Measurements from ENCODE around the gene TMTC2.

The TMTC2 gene

DNA sequence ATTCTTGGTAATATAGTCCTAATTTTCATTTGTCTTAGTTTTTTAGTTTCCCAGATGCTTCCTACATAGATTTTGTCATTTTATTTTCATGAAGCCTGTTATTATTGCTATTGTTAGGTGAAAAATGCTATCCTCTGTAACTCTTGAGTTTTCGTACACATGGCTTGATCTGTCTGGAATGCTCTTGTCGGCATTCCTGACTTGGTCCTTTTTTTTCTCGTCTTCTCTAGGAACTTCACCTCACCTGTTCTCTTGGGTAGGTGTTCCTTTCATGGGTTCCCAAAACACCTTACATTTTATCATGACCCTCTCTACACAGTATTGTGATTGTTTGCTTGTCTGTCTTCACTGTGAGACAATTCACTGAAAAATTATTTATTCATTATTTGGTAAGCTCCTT lies 267.4 kb downstream of the TMTC2 start:
- no peak for DNase-seq (ENCODE audit: low read depth)

DNA sequence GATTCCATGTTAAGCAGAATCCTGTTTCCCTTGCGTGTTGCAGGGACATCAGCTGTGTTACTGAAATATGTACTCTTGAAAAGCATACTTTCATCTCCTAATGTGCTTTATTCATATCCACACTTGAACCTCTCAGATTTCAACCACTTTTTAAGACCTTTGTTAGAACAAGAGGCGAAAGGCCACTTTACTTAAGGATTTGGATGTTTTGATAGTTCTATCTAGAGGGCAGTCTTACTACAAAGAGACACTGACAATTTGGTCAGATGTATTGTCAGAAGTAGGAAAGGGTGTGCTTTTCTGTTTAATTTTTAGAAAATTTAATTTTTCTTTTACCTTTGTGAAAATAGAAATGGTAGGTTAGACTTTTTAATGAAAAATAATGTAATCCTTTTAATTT lies 267.9 kb downstream of the TMTC2 start:
- DNase-seq (ENCODE audit: low read depth): no peak

DNA sequence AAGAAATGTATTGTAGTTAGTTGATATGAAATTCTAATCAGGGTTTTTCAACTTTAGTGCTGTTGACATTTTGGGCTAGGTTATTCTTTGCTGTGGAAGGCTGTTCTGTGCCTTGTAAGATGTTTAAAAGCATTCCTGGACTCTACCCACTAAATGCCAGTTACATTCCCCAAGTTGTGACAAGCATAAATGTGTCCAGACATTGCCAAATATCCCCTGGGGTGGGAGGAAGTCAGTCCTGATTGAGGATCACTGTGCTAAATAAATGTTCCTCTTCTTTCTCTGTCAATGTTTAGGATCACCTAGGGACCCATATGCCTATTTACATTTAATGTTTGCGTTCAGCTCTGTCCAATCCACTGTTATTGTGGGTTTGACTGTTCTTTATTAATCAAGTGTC lies 268.3 kb downstream of the TMTC2 start:
- DNase-seq (ENCODE audit: low read depth): no peak

DNA sequence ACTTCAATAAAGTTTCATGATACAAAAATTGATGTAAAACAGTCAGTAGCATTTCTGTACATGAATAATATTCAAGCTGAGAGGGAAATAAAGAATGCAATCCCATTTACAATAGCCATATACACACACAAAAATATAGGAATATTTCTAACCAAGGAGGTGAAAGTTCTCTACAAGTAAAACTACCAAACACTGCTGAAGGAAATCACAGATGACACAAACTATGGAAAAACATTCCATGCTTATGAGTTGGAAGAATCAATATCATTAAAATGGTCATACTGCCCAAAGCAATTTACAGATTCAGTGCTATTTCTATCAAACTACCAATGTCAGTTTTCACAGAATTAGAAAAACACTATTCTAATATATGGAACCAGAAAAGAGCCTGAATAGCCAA lies 272.3 kb downstream of the TMTC2 start:
- DNase-seq (ENCODE audit: low read depth): no peak

DNA sequence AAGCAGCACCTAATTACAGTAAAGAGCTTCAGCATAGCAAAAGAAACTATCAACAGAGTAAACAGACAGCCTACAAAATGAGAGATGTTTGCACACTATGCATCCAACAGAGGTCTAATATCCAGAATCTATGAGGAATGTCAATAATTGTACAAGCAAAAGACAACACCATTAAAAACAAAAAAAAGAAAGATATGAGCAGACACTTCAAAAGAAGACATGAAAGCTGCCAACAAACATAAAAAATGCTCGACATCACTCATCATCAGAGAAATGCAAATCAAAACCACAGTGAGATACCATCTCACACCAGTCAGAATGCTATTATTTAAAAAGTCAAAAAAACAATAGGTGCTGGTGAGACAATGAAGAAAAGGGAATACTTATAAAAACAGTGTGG lies 273.1 kb downstream of the TMTC2 start:
- no peak for DNase-seq (ENCODE audit: low read depth)

DNA sequence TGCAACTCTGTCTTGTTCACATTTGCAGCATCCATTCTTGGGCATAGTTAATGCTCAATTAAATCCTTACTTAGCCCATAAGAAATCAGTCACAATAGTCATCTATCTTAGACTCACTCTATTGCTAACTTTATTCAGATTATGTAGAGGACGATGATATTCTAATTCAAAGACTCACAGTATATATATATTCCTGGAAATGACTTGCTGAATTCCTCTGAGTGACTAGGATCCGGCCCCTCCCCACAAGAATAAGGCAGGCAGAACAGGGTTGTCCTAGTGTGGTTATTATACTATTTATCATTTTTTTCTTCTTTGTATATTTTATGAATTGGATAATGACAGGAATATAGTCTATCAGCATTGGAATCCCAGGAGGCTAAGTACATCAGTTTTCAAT lies 275.1 kb downstream of the TMTC2 start:
- DNase-seq (ENCODE audit: low read depth): no peak

DNA sequence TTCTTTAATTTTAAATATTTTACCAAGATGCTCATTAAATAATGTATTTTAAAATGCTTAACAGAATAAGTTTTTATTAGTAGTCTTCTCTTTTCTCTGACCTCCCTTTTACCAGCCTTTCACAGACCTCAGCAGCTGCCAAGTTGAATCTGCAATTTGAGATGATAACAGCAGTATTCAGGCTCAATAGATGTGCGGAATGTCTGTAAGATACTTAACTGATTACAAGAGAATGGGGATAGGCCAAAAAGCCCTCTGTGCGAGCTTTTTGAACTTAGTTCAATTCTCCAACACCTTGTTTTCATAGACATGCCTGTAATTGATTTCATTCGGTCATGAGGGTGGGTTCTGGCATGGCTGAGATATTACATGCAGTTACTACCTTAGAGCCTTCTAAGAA lies 277.2 kb downstream of the TMTC2 start:
- DNase-seq (ENCODE audit: low read depth): no peak

DNA sequence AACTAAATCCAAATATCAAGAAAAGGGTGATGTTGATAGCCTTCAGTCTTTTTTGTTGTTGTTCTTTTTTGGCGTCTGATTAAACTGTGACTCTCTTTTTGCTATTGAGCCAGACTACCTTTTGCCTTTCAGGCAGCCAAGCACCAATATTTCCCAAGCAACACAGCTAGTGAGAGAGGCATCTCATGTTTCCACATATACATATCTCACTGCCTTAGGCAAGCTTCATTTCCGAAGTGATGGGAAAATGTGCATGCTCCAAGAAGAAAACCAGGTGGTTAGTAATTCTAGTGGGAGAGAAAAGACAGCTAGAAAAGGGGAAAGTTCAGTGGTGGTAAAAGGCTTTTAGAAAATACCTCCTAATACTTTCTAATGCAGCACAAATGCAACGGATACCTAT lies 277.7 kb downstream of the TMTC2 start:
- DNase-seq (ENCODE audit: low read depth): no peak

DNA sequence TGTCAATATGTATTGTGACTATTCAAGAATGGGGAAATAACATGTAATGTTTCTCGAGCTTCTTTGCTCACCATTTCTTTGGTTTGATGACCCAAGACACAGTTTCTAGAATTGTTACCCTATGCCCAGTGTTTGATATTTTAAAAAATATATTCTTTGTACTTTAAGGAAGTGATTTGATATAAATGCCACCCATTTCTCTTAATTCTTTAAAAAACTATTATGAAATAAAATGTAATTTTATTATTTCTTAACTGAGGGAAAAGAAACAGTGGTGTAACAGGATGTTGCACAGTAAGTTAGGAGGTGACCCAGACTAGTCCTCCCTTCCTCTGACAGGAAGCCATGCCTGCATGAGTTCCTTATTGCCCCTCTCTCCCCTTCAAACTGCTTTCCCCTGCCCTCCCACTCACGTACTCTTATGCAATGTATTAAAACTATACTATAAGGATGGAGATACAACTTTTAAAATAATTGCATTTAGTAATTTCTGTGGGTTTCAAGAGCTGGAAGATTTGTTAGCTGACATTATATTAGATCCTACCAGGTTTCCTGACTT lies 279.4 kb downstream of the TMTC2 start:
- DNase-seq (ENCODE audit: low read depth): no peak

DNA sequence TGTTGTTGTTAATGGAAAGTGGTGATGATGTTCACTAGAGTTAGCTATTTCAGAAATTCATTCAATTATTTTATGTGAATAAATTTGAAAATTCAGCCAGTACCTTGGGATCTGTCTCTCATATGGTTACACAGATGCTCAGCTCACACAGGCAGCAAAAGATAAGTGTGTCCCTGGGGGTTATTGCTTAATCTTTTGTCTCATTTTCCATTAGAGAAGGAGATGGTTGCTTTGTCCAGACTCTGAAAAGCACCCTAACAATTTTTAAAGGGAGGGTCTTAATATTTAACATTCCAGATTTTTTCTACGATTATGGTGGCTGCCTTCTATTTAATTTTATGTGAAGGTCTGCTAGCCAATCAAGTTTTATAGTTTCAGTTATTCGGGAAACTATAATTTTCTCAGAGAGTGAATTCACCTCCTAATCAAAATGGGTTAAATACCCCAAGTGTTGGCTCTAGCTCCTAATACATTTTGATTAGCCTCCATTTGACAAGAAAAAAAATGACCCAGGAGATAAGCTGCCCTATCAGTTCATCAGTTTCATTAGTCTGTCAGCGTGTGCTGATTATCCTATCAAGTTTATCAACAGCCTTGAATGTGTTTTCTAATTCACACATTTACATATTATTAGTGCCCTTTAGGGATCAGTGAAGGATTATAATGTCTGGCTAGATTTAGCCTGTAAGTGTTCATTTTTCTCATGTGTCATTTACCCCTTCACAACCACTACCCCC lies 282.1 kb downstream of the TMTC2 start:
- no peak for DNase-seq (ENCODE audit: low read depth)

DNA sequence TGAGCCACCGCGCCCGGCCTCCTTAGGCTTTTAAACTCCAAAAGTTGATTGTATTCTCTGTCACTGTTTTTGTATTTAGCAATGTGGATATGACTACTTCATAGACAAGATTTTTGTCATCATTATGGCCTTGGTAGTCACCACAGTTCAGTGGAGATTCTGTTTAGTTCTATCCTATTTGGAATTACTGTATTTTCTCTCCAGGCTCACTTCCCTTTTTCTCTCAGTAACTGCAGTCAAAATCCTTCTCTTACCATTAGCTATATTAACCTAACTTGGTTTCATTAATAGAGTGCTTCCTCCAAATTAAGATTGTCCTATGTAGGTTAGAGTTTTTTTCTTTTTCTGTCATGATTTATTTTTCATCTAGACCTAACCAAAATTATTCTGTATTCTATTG lies 283.9 kb downstream of the TMTC2 start:
- DNase-seq (ENCODE audit: low read depth): no peak

DNA sequence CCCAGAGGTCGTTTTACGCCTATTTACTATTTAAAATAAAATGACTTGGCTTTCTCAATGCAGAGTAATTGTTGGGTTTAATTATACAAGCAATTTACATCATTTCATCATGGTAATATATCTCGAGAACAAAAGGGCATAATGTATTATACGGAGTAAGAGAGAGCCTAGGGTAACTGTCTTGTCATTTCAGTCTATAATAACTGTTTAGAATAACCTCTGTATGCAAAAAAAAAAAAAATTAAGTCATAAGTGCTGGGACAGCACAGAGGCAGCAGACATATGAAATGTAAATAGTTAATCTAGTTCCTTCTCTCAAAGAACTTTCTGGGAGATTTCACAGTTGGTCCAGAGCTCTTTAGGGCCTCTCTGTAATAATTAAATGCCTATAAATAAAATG lies 284.9 kb downstream of the TMTC2 start:
- no peak for DNase-seq (ENCODE audit: low read depth)

DNA sequence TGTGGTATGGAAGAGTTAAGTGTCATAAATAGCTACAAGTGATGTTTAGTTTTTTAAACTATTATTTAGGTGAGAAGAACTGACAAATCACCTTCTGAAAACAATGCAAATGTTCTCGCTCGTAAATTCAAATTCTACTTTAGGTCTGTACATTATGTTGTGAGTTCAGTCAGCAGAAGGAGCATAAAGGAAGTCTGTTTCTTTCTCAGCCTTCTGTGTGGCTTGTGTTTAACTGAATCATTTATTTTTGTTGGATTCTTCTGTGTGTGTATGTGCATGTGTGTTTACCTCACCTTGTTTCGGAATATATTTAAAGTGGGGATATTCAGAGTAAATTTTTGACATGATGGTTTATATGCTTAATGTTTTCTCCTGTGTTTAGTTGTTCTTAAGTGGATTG lies 285.9 kb downstream of the TMTC2 start:
- DNase-seq (ENCODE audit: low read depth): no peak

DNA sequence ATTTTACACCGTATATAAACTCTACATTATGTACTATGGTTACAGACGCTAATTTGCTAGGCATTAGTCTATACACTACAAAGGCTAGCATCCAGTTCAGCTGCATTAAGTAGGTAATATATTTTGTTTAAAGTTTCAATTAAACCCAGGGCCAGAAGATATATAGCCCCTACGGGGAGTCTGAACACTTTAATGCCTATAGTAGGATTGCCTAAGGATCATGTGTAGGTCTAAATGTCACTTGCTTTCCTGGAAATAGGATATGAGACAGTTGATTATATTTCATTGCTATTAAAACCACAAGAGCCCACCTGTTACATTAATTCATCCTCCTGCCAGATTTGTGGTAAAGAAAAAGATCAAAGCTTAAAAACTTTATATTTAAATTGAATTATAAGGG lies 286.9 kb downstream of the TMTC2 start:
- no peak for DNase-seq (ENCODE audit: low read depth)

DNA sequence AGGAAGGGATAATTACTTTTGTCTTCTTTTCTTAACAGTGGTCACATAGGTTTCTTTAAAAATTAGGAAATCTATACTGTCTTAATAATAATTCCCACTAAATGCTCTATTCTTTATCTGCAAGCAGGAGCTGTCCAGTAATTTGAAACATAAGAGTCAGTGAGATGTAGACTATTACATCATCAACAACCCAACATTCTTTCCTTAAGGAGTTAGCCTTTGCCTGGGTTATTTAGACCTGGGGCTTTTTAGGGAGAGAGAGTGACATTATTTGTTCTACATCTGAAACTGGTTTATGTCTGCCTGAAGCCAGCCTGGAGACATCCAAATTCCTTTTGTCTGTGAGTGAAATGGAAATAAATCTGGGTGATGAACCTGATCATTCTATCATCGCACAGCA lies 294.4 kb downstream of the TMTC2 start:
- DNase-seq (ENCODE audit: low read depth): no peak

DNA sequence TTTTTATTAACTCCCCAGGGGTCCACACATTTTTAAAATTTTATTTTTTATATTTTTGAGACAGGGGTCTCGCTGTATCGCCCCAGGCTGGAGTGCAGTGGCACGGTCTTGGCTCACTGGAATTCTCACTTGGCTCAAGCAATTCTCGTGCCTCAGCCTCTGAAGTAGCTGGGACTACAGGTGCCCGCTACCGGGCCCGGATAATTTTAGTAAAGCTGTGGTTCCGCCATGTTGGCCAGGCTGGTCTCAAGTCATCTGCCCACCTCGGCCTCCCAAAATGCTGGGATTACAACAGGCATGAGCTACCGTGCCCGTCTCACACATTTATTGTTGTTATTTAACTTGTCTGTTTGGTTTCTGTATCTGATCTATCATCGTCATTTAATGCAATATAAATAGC lies 307.4 kb downstream of the TMTC2 start:
- DNase-seq (ENCODE audit: low read depth): no peak

DNA sequence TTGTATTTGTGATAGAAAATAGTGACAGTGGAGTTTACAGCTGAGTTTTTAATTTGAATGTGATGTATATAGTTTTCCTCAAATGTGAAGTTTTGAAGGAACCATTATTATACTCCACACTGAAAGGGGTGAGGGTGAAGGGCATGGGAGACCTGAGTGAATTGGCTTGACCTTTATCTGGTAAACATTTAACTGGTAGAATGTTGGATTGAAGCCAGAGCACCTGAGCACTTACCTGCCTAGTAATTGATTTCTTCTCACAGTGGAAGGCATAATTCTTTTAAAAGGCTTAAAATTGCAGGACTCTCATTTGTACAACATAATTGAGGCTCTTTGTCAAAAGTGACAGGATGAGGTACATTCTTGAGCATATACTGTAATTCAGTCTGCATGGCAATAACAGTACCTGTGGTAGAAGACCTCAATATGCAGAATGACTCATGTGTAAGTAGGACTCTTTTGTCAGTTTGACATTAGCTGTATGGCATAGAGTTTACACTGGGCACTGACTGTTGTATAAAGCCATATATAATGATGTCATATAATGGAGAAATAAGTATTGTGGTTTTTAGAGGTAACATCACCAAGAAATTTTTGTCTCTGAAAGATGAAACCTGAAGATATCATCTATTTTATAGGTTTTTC lies 309.6 kb downstream of the TMTC2 start:
- no peak for DNase-seq (ENCODE audit: low read depth)

DNA sequence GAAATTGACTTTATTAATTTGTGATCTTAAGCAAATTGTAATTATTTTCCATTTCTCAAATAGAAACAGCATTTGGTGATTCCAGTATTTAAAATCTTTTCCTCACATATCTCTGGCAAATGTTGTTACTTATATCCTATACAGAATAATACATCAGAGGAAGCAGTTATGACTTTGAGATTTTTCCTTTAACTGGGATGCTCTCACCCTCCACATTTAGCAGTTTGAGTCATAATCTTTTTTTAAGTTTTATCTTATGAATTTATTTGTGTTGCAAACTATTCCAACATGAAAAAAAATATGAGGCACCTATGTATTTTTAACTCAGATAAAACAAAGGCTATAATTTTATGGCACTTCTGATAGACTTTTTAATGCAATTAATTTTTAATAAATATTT lies 311.8 kb downstream of the TMTC2 start:
- DNase-seq (ENCODE audit: low read depth): no peak

DNA sequence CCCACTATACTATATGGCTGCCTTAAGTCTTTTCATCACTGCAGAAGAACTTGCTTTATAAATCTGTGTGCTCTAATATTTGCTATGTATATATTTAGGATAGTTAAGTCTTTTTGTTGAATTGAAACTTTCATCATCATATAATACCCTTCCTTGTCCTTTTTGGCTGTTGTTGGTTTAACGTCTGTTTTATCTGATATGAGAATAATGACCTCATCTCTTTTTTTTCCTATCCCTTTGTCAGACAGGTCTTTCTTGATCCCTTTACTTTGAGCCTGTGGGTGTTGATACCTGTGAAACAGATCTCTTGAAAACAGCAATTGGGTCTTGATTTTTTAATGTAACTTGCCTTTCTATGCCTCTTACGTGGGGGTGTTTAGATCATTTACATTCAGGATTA lies 316.3 kb downstream of the TMTC2 start:
- no peak for DNase-seq (ENCODE audit: low read depth)

DNA sequence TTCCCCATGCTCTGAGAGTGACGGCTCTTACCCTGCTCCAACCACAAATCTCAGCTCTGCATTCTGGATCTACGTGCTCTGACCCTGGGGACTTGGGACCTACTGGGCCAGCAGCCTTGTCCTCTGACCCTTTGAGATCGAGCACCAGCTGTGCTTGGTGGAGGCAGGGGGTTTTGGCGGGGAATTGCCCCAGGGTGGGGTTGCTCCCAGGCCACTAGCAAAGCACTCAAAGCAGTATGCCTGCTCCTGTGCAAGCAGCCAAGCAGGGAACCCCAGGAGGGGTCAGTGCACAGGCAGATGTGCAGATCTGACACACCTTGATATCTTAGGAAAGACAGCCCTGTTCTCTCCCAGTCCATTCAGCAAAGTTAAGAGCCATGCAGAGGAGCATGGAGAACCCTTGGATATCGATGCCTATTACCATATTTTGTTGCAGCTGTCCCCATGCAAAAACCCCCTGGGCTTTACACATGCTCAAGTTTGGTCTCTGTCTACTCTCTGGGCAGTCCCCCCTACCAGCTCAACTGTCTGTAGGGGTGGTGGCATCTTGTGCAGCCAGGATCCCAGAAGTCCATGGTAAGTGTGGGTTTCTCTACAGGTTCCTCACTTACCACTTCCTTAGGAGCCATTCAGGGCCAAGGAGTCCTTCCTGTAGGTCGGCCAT lies 319.0 kb downstream of the TMTC2 start:
- no peak for DNase-seq (ENCODE audit: low read depth)

DNA sequence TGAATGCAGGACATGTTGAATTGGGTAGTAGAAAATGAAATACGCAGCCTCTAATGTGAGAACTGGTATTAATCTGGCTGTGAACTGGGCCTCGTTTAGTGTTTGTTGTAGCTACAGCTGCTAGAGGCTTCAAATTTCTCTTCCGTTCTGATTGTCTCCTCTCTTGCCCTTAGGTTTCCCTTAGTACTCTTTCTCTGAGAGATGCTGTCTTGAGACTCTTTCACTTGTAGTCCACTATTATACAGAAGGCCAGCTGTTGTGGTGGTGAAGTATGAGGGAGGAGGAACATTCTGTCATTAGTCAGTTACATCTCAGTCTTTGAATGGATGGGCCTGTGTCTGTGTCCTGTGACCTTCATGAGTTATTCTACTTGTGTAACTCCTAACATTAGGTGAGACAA lies 322.0 kb downstream of the TMTC2 start:
- DNase-seq (ENCODE audit: low read depth): no peak

DNA sequence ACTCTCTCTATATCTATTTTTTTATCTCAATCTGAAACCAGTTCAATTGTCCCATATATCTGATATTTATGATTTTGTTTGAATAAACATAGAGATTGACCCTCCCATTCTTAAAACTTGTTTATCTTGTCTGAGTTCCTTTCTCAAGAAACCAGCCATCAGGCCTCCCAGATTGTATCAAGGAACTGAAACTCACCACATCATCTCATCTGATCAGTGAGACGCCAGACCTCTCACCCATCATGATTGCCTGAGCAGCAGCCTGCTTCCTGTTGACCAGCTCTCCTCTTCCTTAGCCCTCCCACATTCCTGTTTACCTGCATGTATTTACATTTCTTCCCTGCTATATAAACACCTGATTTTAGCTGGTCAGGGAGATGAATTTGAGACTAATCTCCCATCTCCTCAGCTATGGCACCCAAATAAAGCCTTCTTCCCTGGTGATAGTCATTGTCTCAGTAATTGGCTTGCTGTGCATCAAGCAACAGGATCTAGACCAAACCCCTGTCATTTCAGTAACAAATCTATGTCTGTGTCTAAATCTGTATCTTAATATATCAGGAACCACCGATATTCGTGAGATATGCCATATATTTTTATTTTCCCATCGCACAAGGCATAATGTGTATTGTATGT lies 323.6 kb downstream of the TMTC2 start:
- DNase-seq (ENCODE audit: low read depth): no peak
